T follicular helper cell (primary cell): ENCODE data around the gene CIAPIN1.
"Not testable (repeated sequence)": the region's sequence is repeated elsewhere in the genome, so short reads cannot be mapped to it uniquely, and the experiment has no call there.

Source experiments
- DNase-seq: peaks from one replicate; pipeline ENCODE4 v3.0.0-alpha.2; 2020; ENCODE audit warnings: low read depth

The CIAPIN1 gene

DNA sequence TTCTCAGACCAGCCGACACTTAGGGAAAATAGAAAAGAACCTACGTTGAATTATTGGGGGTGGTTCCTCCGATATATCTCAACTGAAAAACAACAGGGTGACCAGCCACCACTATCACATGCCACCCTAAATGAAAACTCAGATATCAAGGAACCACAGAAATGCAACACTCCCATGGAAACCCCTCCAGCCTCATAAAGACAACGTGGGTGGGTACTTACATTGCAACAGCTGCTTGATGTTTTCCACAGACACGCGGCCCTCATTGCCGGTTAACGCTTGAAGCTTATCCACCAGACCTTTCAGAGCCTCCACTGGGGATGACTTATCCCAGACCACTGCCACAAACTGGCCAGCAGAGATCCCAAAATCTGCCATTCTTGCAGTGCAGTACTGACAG is 6.6 kb downstream of the CIAPIN1 start:
- not testable (repeated sequence) for DNase-seq

DNA sequence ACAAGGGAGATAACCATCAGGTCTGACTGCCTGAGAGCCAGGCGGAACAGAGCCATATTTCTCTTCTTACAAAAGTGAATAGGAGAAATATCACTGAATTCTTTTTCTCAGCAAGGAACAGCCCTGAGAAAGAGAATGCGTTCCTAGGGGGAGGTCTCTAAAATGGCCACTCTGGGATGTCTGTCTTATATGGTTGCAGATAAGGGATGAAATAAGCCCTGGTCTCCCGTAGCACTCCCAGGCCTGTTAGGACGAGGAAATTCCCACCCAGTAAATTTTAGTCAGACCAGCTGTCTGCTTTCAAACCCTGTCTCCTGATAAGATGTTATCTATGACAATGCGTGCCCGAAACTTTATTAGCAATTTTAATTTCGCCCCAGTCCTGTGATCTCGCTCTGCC is 7.2 kb downstream of the CIAPIN1 start:
- DNase-seq: not testable (repeated sequence)

DNA sequence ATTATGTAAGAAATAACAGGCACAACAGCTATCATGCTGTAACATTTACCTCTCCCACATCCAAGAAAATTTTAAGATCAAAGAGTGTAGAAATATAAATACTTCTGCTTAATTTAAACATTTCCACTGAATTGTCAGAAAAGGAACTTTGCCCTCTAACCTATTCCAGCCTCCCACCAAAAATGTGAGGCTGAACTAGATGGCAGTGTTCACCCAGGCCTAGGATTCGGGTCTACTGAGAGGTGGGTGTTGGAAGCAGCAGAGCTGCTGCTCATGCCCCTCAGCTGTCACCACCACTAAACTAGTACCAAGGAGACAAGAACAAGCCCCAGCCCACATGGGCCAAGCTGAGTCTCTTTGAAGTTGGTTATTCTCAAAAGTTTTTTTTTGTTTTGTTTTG is 11.3 kb downstream of the CIAPIN1 start:
- no peak for DNase-seq

DNA sequence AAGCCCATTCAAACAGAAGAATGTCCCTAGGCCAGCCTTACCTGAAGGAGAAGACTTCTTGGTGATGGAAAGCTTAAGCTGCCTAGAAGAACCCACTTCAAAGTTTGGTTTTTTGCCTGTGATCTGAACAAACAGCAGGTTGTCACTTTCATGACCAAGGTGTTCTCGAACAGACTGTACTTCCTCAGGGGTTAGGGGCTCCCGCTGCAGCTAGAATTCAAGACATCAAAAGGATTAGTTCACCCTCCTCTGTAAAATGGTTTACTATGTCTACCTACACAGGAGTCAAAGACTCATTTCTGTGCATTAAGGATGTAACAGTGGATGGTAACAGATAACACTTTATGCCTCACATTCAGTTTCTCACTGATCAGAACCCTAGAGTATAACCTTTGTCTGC is 13.2 kb downstream of the CIAPIN1 start:
- no peak for DNase-seq

DNA sequence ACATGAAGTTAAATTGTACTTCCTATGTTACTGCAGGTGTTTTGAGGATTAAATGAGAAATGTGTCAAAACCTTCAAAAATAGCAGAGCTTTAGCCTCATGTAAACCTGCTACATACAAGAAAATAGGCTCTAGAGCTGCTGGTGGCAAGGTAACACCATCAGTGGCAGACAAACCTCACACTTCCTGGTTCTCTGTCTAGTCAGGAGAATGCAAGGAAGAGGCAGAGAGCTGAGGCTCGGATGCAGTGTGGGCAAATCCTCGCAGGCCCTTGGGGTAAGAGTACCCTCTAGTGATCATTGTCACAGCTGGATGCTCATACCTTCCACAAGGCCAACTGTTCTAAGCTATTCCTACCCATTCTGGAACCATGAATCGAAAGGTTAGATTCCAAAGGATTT is 14.2 kb downstream of the CIAPIN1 start:
- DNase-seq: no peak

DNA sequence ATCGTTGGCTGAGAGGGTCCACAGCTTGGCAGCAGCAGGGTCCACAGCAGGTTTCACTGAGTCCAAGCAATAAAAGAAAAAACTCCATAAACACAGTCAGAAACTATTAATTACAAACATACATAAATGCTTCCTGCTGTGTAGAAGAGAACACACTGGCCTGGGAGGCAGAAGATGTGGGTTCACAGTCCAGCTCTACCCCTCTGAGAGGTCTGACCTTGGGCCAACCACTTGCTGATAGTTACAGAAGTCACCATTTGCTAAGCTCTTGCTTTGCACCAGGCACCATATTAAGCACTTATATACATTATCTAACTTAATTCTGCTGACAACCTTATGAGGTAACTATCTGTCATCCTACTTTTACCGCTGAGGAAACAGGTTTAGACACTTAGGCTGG is 14.7 kb downstream of the CIAPIN1 start:
- DNase-seq: no peak

DNA sequence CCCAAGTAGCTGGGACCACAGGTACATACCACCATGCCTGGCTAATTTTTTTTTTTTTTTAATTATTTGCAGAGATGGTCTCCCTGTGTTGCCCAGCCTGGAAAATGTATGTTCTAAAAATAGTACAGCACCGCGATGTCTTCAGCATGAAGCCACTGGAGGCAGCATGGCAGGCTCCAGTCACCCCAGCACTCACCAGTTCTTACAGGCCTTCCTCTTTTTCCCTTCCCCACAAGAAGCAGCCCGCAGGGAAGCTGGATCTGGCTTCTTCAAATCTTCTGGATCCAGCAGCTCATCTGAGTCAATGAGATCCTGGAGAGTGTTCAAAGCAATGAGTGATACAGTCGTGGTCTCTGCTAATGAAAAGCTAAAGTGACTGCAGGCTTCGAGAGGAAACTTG is 16.2 kb downstream of the CIAPIN1 start:
- DNase-seq: no peak

DNA sequence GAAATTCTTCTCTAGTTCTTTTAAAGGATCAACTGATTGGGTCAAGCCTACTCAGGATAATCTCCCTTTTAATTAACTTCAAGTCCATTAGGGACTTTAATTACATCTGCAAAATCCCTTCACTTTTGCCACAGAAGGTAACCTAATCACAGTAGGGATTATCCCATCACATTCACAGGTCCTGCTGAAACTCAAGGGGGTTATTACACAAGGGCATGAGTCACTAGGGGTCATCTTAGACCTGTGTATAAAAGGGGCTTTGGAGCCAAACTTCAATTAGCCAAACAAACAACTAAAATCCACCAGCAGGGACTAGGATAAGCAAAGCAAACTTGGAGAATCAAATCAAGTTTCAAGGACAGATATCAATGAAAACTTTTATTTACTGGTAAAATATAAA is 19.4 kb downstream of the CIAPIN1 start:
- no peak for DNase-seq

DNA sequence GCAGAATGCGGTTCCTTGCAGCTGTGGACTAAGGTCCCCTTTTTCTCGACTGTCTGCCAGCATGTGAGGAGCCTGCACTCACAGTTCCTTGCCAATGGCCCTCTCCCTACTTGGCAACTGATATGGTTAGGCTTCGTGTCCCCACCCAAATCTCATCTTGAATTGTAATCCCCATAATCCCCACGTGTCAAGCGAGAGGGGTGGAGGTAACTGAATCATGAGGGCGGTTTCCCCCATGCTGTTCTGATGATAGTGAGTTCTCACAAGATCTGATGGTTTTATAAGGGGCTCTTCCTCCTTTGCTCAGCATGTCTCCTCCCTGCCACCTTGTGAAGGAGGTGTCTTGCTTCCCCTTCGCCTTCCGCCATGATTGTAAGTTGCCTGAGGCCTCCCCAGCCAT is 19.9 kb downstream of the CIAPIN1 start:
- DNase-seq: no peak

DNA sequence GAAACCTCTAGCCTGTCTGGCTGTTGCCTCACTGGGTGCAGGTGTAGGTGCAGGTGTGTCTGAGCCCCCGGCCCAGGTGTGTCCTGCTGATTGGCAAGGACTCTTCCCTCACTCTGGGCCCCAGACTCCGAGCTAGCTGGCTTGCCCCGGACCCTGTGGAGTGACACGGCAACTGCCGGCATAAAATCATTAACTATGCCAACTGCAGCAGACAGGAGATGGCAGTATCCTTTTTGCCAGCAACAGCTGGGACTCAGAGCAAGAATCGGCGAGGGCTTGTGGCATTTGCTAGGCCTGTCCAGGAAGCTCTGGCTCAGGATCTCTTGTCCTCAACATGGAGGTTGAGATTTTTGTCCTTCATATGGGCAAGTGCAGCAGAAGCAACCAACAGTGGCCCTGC is 20.8 kb downstream of the CIAPIN1 start:
- DNase-seq: no peak

DNA sequence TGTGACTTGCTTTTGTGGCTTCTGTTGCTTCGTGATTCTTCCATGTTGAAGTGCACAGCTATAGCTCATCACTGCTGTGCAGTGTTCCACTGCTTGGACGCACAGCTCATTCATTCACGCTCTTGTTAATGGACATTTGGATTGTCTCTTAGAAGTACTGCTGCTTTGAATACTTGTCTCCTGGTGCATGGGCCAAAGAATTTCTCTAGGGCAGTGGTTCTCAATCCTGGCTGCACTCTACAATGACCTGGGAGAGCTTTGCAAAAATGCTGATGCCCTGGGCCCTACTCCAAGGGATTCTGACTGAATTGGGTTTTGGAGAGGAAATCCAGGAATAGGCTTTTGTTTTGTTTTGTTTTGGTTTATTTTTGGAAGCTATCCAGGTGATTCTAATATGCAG is 22.6 kb downstream of the CIAPIN1 start:
- no peak for DNase-seq

DNA sequence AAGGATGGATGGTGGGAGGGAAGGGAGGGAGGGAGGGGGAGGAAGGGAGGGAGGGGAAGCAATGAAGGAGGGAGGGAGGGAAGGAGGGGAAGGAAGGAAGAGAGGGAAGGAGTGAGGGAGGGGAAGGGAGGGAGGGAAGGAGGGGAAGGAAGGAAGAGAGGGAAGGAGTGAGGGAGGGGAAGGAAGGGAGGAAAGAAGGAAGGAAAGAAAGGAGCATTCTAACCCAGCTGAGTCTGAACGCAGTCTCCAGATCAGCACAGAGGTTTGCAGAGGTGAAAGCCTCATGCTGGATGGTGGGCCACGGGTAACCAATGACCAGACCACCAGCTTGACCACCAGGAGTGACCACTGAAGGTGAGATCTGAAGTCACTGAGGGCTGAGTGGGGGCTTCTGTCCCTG is 24.0 kb downstream of the CIAPIN1 start:
- DNase-seq: no peak

DNA sequence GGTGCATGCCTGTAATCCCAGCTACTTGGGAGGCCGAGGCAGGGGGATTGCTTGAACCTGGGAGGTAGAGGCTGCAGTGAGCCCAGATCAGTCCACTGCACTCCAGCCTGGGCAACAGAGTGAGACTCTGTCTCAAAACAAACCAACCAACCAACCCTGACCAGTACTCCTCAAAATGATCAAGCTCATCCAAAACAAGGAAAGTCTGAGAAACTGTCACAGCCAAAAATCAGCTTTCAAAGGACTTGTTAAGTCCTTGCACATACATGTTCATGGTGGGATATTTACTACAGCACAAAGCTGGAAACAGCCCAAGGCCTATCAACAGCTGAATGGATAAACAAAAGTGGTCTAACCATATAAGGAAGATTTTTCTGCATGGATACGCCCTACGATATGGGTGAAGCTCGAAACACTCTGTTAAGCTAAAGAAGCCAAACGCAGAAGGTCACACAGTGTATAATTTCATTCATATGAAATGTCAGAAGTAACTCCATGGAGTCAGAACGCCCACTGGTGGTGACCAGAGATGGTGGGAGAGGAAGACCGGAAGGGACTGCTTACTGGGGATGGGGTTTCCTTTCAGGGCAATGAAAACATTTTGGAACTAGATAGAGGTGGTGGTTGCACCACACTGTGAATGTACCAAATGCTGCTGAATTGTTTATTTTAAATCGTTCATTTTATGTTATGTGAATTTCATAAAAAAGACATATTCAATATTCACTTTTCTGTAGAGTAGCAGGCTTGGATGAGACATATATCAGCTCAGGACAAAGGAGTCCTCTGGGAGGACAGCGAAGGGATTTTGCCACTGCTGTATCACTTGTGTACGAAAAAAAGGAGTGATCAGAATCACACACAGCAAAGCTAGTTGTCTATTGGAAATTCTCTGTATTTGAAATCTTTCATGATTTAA is 24.9 kb downstream of the CIAPIN1 start:
- DNase-seq: no peak

DNA sequence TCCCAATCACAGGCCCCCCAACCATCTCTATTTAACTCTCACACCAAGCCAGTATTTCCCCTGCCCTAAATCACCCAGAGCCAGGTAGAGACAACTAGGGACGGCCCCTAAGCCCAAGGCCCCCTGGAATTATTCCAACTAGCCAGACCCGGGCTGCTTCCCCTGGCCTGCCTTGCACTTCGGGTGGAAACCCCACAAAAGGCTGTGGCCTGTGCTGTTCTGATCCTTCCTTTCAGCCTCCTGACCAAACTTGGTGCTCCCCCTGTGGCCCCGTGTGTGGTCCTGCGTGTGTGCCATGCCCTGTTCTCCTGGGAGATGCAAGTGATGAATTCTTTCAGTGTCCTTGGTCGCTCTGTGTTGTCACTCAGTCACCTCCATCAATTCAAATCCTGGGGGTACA is 27.7 kb downstream of the CIAPIN1 start:
- DNase-seq: no peak

DNA sequence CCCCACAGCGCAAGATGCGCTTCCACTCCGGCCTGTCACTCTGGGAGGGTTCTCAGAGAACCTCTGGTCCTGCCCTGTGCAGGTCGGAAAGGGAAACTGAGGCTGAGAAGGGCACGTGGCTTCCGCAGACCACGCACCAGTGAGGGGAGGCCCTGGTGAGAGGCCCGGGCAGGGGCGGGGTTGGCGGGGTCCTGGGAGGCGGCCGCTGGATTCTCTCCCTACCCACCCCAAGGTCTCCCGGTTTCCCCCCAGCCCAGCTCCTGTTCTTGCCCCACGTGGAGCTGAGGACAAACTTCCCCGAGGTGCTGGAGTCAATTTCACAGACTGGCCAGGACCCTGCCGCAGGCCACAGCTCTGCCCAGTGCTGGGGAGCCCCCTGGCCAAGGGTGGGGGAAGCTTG is 31.1 kb downstream of the CIAPIN1 start:
- no peak for DNase-seq

DNA sequence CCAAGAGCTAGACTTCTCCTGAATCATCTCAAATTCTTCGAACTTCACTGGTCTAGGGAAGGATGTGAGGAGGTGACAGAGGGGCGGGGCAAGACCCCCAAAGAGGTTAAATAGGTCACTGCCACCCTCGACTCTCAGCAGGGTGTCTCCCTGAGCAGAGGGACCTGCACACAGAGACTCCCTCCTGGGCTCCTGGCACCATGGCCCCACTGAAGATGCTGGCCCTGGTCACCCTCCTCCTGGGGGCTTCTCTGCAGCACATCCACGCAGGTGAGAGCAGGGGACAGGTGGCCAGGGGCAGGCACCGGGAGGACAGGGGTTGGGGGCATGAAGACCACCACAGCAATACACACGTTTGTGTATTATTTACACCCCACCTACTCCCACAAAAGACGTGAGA is 33.5 kb downstream of the CIAPIN1 start:
- DNase-seq: no peak

DNA sequence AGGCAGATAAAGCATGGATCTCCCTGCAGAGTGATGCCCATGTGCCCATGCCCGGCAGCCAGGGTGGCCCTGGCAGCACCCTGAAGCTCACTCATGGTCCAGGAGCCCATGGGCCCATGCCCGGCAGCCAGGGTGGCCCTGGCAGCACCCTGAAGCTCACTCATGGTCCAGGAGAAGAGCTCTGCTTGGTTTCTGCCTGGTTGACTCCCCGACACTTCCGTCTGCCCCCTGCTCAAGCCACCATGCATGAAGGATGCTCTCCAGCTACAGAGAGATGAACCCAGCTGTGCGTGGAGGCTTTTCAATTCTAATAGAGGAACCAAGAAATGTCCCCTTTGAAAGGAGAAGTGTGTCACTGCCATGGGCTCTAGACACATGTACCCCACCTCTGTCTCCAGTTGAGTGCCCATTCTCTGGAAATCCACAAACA is 33.9 kb downstream of the CIAPIN1 start:
- no peak for DNase-seq

DNA sequence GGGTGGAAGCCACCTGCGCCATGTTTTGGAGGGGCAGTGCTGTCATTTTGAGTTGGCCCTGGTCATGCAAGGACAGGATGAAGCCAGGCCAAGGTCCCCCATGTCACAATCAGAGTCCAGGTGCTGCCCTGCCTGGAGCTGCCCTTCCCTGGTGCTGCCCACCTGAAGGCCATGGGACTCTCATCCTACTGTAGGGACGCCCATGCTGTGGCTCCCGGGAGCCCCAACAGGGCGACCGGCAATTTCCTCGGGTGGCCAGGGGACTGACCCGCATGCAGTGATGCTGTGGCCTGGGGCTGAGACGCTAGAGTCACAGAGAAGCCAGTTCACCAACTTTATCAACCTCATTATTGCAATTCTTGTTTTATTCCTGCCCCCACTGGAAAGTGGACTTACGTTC is 34.6 kb downstream of the CIAPIN1 start:
- DNase-seq: no peak

DNA sequence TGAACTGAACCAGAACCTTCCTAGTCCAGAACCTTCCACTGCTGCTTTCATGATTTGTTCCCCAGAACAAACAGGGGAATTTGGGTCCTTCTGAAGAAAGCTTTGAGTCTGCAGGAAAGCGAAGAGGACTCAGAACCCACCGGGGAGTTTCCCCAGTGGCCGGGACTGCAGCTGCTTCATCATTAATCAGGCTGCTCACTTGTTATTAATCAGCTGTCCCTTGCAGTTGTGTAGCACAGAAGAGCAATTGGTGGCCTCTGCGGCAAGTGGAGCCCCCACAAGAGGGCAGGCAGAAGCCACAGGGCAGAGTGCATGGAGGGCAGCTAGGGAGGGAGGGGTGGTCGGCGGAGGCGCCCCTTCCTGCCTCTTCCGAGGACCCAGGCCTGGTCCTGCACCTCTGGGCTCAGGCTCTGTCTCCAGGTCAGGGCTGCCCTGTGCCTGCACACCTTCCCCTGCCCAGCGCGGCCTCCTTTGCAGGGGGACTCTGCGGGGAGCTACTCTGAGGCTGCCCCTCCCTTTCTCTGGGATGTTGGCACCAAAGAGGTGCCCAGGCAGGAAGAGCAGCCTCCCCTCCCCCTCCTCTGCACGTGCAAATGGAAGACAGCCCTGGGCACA is 35.7 kb downstream of the CIAPIN1 start:
- no peak for DNase-seq

DNA sequence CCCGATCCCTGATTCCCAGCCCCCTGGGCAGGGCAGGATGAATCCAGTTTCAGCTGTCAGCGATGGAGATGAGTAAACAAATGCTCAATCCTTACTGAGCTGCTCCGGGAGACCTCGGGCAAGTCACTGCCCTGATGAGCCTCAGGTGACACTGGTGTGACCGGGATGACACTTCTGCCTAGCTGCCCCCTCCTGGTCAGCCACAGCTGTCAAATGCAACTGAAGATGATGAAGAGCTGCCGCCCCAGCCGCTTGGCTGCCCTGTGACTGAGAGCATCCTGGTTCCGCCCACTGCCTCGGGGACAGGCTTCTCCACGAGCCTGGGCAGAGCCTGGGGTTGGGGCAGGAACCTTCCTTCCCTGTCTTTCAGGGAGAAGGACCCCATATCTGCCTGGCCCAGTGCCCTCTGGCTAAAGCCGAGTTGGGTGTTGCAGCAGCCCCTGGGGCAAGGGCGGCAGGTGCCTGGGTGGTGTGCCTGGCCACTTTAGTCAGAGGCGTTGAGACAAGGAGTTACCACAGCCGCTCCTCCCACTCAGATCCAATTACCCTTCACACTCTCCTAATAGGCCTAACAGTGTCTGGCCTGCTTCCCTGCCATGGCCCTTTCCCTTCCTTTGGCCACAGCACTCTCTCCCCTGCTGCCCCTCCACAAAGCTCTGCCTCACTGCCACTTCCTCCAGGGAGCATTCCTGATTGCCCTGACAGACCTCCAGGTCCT is 37.2 kb downstream of the CIAPIN1 start:
- DNase-seq: no peak

DNA sequence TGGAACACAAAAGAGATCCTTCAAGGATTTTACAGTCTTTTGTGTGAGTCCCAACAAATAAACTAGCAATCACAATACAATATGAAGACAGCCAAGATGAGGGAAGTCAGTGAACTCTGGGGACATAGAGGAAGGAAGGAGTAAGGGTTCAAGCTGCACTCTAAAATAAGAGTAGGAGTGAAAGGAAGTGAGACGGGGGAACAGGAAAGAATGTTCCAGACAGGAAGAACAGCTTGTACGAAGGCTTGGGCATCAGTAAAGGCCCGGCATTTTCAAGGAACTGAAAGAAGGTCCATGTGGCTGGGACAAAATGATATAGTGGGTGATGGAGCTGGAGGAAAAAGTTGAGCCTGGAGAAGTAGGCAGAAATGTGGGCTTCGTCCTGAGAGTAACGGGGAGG is 38.1 kb downstream of the CIAPIN1 start:
- no peak for DNase-seq

DNA sequence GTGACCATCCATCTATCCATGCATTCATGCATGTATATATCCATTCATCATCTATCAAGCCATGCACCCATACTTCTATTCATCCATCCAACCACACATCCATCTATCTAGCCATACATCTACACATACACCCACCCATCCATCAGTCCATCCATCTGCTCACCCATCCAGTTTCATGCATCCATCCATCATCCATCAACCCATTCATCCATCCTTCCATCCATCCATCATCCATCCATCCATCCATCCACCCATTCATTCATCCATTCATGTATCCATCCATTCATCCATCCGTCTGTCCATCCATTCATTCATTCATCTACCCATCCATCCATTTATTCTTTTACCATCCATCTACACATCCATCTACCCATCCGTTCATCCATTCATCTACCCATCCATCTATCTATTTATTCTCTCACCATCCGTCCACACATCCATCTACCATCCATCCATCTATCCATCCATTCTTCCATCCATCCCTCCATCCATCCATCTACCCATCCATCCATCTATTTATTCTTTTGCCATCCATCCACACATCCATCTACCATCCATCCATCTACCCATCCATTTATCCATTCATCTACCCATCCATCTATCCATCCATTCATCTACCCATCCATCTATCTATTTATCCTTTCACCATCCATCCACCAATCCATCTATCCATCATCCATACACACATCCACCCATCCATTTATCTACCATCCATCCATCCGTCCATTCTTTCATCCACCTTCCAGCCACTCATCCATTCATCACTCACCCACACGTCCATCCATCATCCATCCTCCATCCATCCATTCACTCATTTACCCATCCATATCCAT is 39.4 kb downstream of the CIAPIN1 start:
- no peak for DNase-seq
